HL-60/S4 (cell line): ENCODE results near the gene PAK1IP1.
"Not testable (repeated sequence)": the region's sequence is repeated elsewhere in the genome, so short reads cannot be mapped to it uniquely, and the experiment has no call there.

Experiments used
- in situ Hi-C: fragments of 300-500 bp; cut with MboI; formaldehyde crosslinking; loops from 2 replicates; pipeline ENCODE4 v1.14.3; 2022; ENCODE audit warnings: low sequenced_read_pairs

Gene PAK1IP1

DNA sequence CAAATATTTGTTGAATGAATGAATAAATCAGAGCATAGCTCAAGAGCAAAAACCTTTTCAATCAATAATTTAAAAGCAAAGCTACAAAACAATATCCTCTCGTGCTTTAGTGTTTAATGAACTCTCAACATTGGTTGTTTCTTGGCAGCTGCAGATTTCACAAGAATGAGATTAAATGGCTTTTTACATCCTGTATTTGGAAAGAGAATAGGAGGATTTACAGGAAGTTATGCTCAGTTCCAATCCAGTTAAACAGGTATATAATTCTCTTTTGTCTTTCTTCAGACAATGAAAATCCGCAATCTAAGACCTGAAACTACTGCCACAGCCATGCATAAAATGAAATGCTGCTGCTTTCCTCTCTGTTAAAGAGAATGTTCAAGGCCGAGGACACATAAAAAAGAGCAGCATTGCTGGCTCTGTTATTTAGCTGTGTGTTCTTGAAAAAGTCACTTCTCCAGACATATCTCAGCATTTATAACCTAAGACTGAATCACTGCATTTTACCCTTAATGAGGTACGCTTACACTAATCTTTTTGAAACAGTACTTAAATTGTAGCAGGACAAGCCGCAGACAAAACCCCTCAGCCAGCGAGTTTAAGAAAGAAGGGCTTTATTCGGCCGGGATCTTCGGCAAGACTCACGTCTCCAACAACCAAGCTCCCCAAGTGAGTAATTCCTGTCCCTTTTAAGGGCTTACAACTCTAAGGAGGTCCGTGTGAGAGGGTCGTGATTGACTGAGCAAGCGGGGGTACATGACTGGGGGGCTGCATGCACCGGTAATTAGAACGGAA is 3.9 kb upstream of the PAK1IP1 start:
- in situ Hi-C loops, result loop anchor here (10.0 kb wide), 1 partner anchor 156 kb away; no protein-coding TSS in a partner anchor

DNA sequence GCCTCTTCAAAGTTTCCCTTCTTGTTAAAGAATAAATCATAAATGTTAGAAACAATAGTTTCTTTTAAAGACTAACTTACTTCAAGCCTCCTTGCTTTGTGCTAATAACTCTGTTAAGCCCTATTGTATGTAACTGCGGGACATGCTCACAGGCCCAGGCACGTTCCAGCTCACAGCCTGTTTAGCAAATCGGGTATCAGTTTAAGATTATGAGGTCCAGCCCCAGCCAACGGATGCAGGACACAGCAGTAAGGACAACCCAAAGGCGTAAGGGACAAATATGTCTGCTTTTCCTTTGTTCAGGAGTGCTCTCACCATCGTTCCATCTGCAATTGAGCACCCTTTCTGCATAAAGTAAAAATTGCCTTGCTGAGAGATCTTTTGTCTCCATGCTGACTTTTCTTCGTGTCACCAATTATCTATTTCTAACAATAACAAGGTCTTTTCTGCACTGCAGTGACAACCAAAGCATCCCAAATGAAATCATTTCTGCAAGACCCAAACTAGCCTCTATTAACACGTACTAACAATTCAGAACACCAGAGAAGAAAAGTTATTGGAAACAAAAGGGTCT is 1.7 kb upstream of the PAK1IP1 start:
- in situ Hi-C loops, result loop anchor here (10.0 kb wide), 1 partner anchor 158 kb away; no protein-coding TSS in a partner anchor

DNA sequence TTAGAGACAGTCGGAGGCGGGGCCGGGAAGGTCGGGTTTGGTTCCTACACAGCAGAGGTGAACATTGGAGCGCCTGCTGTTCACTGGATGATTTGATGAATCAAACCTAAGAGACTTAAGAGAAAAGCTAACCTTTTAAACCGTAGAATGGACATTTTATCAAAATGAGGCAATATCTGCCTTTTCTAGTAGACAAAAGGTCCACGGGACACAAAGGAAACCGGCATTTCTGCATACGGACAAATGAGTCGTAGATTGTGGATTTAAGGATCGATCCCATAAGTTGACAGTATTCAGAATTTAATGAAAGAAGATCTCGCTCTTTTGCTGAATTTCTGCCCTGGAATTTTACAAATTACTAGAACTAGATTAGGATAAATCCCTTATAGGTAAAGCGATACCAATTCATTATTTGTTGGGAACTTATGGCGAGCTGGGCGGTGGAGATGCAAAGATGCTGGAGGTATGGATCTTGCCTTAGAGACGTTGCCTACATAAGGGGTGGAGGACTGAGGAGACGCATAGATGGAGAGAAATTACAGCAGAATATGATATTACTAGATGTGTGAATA is 400 bp downstream of the PAK1IP1 start:
- in situ Hi-C loops, result loop anchor here (10.0 kb wide), 1 partner anchor 160 kb away; no protein-coding TSS in a partner anchor

DNA sequence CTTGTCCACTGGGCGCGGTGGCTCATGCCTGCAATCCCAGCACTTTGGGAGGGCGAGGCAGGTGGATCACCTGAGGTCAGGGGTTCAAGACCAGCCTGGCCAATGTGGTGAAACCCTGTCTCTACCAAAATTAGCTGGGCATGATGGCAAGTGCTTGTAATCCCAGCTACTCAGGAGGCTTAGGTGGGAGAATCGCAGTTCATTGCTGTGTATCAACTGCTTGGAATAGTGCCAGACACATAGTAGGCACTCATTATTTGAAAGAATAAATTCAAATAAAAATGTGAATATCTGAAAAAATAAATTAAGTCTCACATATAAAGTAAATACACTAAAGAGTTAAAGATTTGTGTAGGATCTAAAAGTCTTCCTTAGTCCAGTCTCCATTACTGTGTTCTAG is 1.9 kb downstream of the PAK1IP1 start:
- in situ Hi-C loops, result loop anchor here (10.0 kb wide), 1 partner anchor 162 kb away; no protein-coding TSS in a partner anchor

DNA sequence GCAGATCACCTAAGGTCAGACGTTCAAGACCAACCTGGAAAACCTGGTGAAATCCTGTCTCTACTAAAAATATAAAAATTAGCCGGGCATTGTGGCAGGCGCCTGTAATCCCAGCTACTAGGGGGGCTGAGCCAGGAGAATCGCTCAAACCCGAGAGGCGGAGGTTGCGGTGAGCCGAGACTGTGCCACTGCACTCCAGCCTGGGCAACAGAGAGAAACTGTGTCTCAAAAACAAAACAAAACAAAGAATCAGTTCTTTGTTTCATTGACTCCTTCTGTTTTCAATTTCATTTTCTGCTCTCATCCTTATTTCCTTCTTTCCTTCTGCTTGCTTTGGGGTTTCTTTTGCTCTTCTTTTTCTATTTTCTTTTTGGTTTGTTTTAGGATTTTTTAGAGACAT is 19.2 kb downstream of the PAK1IP1 start:
- in situ Hi-C loops, result no loop called here

DNA sequence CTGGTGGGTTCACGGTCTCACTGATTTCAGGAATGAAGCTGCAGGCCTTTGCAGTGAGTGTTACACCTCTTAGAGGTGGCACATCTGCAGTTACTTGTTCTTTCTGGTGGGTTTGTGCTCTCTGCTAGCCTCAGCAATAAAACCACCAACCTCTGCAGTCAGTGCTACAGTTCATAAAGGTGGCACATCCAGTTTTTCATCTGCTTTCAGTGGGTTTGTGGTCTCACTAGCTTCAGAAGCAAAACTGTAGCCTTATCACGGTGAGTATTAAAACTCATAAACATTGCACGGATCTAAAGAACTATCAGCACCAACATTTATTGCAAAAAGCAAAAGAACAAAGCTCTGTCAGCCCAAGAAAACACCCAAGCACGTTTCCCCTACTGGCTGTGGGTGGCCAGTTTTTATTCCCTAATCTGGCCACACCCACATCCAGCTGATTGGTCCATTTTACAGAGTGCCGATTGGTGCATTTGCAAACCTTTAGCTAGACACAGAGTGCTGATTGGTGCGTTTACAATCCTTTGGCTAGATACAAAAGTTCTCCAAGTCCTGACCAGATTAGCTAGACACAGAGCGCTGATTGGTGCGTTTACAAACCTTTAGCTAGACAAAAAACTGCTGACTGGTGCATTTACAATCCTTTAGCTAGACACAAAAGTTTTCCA is 24.7 kb downstream of the PAK1IP1 start:
- in situ Hi-C loops, result no loop called here

DNA sequence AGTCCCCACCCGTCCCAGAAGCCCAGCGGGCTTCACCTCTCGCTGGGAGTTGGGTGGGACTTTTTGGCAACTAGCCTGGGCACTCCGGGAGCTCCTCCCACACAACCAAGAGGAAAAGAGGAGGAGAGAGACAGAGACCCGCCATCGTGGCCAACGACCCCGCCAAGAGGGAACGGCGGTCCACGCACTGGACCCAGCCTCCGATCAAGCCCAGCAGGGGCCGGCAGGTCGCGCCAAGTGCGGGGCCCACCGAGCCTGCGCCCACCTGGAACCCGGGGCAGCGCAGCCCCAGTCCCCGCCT is 25.1 kb downstream of the PAK1IP1 start:
- in situ Hi-C loops, result no loop called here

DNA sequence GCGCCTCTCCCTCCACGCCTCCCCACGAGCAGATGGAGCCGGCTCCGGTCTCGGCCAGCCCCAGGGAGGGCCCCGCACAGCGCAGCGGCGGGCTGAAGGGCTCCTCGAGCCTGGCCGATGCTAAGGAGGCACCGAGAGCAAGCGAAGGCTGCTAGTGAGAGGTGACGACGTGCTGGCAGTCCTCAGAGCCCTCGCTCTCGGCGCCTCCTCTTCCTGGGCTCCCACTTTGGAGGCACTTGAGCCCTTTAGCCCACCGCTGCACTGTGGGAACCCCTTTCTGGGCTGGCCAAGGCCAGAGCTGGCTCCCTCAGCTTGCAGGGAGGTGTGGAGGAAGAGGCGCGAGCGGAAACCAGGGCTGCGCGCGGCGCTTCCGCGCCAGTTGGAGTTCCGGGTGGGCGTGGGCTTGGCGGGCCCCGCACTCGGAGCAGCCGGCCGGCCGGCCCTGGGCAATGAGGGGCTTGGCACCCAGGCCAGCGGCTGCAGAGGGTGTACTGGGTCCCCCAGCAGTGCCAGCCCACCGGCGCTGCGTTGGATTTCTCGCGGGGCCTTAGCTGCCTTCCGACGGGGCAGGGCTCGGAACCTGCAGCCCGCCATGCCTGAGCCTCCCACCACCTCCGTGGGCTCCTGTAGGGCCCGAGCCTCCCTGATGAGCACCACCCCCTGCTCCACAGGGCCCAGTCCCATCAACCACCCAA is 25.6 kb downstream of the PAK1IP1 start:
- in situ Hi-C loops, result no loop called here

DNA sequence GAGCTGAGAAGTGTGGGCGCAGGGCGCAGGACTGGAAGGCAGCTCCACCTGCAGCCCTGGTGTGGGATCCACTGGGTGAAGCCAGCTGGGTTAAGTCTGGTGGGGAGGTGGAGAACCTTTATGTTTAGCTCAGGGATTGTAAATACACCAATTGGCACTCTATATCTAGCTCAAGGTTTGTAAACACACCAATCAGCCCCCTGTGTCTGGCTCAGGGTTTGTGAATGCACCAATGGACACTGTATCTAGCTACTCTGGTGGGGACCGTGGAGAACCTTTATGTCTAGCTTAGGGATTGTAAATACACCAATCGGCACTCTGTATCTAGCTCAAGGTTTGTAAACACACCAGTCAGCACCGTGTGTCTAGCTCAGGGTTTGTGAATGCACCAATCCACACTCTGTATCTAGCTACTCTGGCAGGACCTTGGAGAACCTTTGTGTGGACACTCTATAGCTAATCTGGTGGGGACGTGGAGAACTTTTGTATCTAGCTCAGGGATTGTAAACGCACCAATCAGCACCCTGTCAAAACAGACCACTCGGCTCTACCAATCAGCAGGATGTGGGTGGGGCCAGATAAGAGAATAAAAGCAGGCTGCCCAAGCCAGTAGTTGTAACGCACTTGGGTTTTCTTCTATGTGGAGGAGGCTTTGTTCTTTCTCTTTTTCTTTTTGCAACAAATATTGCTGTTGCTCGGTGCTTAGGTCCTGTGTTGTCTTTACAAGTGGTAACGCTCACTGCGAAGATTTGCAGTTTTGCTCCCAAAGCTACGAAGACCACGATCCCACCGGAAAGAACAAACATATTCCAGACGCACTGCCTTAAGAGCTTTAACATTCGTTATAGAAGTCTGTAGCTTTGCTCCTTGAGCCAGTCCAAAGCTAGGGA is 26.4 kb downstream of the PAK1IP1 start:
- in situ Hi-C loops, result not testable (repeated sequence)

DNA sequence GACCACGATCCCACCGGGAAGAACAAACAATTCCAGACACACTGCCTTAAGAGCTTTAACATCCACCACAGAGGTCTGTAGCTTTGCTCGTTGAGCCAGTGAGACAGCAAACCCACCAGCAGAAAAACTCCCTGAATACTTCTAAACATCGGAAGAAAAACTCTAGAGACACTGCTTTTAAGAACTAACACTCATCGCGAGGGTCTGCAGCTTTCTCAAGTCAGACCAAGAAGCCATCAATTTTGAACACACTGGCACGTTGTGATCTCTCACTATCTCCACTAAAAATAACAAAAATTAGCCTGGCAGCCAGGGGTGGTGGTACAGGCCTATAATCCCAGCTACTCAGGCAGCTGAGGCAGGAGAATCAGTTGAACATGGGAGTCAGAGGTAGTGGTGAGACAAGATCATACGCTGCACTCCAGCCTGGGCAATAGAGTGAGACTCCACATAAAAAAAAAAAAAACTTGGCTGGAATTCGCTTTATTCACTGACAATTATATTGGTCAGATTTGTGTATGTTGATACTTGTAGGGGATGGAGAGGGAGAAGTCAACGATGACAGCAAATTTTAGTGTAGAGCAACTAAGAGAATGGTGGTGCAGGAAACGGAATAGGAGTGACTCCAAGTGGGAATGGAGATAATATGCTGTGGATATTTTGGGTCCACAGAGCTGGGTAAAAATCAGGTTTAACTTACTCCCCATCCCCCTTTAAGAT is 27.2 kb downstream of the PAK1IP1 start:
- in situ Hi-C loops, result no loop called here

DNA sequence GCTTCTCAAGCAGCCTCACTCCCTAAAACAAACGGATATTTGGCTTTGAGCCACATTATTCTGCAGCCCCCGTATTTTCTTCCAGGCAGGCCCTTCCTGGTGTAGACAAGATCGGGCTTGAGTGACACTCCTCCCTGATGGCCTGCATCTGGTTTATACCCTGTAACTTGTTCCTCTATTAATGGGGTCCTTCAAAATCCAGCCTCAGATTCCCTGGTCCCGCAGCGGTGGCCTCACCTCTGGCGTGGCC is 27.7 kb downstream of the PAK1IP1 start:
- in situ Hi-C loops, result no loop called here

DNA sequence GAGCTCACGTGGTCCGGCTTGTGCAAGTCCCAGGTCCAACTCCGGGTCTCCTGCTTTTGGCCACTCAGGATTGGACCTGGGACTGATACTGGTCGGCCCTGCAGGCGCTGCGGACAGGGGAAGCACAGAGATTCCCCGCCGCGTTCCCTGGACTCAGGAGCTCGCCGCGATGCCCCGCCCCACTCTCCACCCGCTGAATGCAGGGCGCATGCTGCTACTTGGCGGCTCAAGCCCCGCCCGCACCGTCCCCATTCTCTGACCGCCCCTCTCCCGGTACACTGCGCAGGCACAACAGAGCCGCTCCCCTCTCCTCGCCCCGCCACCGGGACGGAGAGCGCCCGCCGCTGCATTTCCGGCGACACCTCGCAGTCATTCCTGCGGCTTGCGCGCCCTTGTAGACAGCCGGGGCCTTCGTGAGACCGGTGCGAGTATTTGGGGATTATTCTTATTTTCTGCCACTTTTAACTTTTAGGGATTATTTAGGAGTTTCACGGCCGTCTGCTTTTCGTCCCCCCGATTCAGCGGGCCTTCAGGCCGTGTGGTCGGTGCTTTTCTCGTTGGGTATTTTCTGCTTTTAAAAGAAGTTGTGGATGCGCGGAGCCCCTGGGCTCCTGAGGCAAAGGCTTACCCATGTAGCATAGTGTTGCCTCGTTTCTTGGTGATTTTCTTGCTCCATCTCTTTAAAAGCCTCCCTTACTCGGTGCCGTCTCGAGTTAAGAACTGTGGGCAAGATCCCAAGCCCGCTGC is 28.2 kb downstream of the PAK1IP1 start, which contains the start of gene TMEM14C:
TSS of gene TMEM14C (plus strand) at position 251 of the 747 bp plus-strand sequence. CDS start 1,544 bp downstream, outside the sequence.
- in situ Hi-C loops, result no loop called here

DNA sequence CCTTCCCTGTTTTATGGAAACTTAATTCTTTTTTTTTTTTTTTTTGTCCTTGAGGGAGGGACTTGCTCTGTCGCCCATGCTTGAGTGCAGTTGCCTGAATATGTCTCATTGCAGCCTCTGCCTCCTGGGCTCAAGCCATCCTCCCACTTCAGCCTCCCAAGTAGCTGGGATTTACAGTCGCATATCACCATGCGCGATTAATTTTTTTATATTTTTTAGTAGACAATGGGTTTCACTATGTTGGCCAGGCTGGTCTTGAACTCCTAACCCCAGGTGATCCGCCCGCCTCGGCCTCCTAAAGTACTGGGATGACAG is 28.8 kb downstream of the PAK1IP1 start:
- in situ Hi-C loops, result no loop called here

DNA sequence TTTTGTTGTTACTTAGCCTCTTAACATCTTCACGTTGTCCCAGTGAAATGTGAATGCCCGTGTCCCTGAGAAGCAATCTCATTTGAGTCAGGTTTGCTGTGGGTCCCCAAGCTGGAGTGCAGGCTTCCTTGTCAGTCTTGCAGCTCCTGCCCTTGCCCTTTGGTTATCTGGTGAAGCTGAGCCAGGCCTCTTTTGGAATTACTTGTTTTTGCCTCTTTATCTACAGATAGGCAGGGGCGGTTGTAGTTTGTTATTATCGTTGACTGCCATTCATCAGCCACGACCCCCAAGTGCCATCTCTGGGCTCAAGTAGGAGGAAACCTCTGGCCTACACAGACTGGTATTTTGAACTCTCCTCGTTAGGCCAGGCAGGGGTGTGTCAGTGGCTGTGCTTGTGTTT is 30.3 kb downstream of the PAK1IP1 start:
- in situ Hi-C loops, result no loop called here

DNA sequence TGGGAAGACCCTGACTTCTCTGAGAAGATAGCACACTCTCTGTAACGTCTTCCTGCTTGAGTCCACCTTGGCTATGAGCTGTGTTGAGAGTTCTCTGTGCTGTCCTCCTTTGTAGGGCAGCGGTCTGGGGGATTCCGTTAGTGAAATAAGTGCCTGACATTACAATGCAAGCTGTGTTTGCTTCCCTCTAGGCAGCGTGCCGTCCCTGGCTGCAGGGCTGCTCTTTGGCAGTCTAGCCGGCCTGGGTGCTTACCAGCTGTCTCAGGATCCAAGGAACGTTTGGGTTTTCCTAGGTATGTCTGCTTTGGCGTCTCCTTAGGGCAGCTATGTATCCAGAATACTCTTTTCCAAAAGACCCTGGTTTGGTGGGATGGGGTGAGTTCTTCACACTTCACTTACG is 30.9 kb downstream of the PAK1IP1 start:
- in situ Hi-C loops, result no loop called here

DNA sequence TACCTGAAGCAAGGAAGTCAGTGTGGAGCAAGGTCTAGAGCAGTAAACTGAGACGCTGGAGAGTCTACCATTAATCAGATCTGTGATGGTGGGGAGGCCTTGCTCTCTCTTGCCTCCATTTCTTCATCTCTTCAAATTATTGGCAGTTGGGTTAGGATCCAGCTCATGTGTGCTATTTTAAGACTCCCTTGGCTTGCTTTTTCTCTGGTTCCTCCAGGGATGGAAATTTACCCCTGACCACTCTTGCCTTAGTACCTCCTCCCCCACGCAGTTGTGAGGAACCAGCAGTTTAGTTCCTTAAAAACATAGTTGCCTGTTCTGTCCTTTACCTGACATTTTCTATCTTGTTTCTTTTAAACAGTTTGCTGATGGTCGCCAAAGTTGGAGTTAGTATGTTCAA is 35.5 kb downstream of the PAK1IP1 start:
- in situ Hi-C loops, result no loop called here

DNA sequence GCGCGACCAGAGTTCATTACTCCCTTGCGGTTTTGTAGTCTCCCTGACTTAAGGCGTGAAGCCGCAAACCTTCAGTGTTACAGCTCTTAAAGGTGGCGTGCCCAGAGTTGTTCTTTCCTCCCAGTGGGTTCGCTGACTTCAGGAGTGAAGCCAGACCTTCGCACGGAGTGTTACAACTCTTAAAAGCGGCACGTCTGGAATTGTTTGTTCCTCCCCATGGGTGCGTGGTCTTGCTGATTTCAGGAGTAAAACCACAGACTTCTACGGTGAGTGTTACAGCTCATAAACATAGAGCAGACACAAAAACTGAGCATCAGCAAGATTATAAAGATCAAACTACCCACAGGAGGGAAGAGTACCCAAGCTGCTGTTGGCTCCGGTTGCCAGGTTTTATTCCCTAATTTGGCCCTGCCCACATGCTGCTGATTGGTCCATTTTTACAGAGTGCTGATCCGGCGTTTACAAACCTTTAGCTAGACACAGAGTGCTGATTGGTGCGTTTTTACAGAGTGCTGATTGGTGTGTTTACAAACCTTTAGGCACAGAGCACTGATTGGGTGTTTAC is 38.5 kb downstream of the PAK1IP1 start:
- in situ Hi-C loops, result no loop called here

DNA sequence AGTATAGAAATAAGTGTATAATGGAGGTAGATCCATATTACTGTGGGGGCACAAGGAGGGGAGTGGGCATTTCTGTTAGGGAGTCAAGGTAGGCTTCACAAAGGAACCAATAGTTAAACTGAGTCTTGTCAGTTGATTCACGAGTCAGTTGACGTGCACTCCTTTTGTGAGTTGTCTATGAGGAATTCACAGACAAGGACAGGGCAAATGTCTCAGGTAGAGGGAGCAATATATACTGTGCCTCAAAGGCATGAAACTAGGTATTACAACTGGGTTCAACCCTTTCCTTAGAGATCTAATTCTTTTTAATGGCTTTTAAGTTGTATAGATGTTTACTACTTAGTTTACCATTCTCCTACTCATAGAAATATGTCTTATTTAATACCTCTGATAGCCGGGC is 39.1 kb downstream of the PAK1IP1 start:
- in situ Hi-C loops, result no loop called here

DNA sequence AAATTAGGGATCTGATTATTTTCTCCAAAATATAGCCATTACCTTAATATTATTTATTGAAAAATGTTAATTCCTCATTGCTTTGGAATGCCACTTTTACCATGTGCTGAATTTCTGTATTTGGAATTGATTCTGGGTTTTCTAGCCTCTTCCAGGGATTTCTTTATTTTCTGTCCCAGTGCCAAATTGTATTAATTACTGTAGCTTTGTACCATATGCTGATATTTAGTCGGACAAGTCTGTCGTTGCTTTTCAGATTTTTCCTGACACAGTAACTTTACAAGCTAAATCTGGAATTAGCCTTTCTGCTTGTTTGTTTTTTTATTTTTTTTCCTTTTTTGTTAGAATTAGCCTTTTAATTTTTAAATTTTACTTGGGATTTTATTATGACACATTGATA is 42.0 kb downstream of the PAK1IP1 start:
- in situ Hi-C loops, result no loop called here
